Parathyroid adenoma (tissue), 2 donors: ENCODE measurements around the gene FAM184A.

Experiments used
- H2AFZ ChIP-seq: fragments of 300-600 bp; sonication (generic); one replicate; pipeline ENCODE4 v1.7.0; 2017; ENCODE audit warnings: antibody characterized with exemption, mild to moderate bottlenecking
- H3K27ac ChIP-seq: fragments of 300-600 bp; sonication (generic); one replicate; pipeline ENCODE4 v1.7.0; 2017
- H3K27me3 ChIP-seq: fragments of 300-600 bp; sonication (generic); one replicate; pipeline ENCODE4 v1.7.0; 2017; ENCODE audit warnings: low read length; ENCODE audit not compliant: control insufficient read depth, insufficient read depth
- H3K36me3 ChIP-seq: fragments of 300-600 bp; sonication (generic); one replicate; pipeline ENCODE4 v1.7.0; 2017; ENCODE audit warnings: low read length; ENCODE audit not compliant: control insufficient read depth, insufficient read depth
- H3K4me1 ChIP-seq: fragments of 300-600 bp; sonication (generic); one replicate; pipeline ENCODE4 v1.7.0; 2017; ENCODE audit warnings: control low read depth
- H3K4me2 ChIP-seq: fragments of 300-600 bp; sonication (generic); one replicate; pipeline ENCODE4 v1.7.0; 2017; ENCODE audit warnings: low read length
- H3K4me3 ChIP-seq: fragments of 300-600 bp; sonication (generic); one replicate; pipeline ENCODE4 v1.7.0; 2017; ENCODE audit warnings: low read depth, low read length
- H3K79me2 ChIP-seq: fragments of 300-600 bp; sonication (generic); one replicate; pipeline ENCODE4 v1.7.0; 2017; ENCODE audit warnings: control low read depth
- H3K9ac ChIP-seq: fragments of 300-600 bp; sonication (generic); one replicate; pipeline ENCODE4 v1.7.0; 2017; ENCODE audit warnings: mild to moderate bottlenecking
- H3K9me3 ChIP-seq: fragments of 300-600 bp; sonication (generic); one replicate; pipeline ENCODE4 v1.7.0; 2017; ENCODE audit warnings: low read length; ENCODE audit not compliant: control insufficient read depth
- CTCF ChIP-seq: fragments of 300-600 bp; sonication (generic); IDR thresholded peaks from one replicate; pipeline ENCODE4 v1.7.0; 2017; ENCODE audit warnings: antibody characterized with exemption, mild to moderate bottlenecking
- donor health status: primary hyperparathyroidism.

The FAM184A gene

GRCh38 chr6:118918329-118918725, 160.1 kb downstream of the FAM184A start:
- H3K36me3 ChIP-seq = no peaks in the 10 kb centered on the region

GRCh38 chr6:118917546-118918328, 160.7 kb downstream of the FAM184A start:
- H3K4me1 ChIP-seq = no peaks in the 10 kb centered on the region
- no peak overlapping the region for H3K4me2 ChIP-seq
- H3K9ac ChIP-seq = no peak overlapping the region
- TF ChIP-seq CTCF = no peak
- no peaks in the 10 kb centered on the region for H3K27me3 ChIP-seq
- H3K9me3 ChIP-seq = no peaks in the 10 kb centered on the region
- no peak overlapping the region for H2AFZ ChIP-seq
- no peaks in the 10 kb centered on the region for H3K79me2 ChIP-seq
- H3K4me3 ChIP-seq = no peak overlapping the region
- H3K27ac ChIP-seq = no peak overlapping the region
- H3K36me3 ChIP-seq = no peaks in the 10 kb centered on the region

More at GRCh38 chr6:118918329-118918725, 160.1 kb downstream of the FAM184A start:
- no peak overlapping the region for H3K4me2 ChIP-seq
- no peak overlapping the region for H3K4me3 ChIP-seq
- no peaks in the 10 kb centered on the region for H3K79me2 ChIP-seq
- no peak overlapping the region for H2AFZ ChIP-seq
- H3K9me3 ChIP-seq = no peaks in the 10 kb centered on the region
- H3K27ac ChIP-seq = no peak overlapping the region
- H3K9ac ChIP-seq = no peak overlapping the region
- H3K4me1 ChIP-seq = no peaks in the 10 kb centered on the region
- H3K27me3 ChIP-seq = no peaks in the 10 kb centered on the region
- TF ChIP-seq CTCF = no peak

- H3K27ac ChIP-seq = no peak overlapping the region
- H3K9ac ChIP-seq = no peak overlapping the region
- TF ChIP-seq CTCF = no peak
- H3K36me3 ChIP-seq = no peaks in the 10 kb centered on the region
- H2AFZ ChIP-seq = no peak overlapping the region
- no peaks in the 10 kb centered on the region for H3K79me2 ChIP-seq
- no peaks in the 10 kb centered on the region for H3K9me3 ChIP-seq
- no peak overlapping the region for H3K4me2 ChIP-seq
- H3K4me1 ChIP-seq = no peaks in the 10 kb centered on the region
- H3K27me3 ChIP-seq = no peaks in the 10 kb centered on the region
- H3K4me3 ChIP-seq = no peak overlapping the region
Measured at GRCh38 chr6:118914598-118914997, 163.9 kb downstream of the FAM184A start.

- Histone ChIP-seq H3K36me3 (no peaks in the 10 kb centered on the region), H3K4me2 (no peak overlapping the region), H3K27me3 (no peaks in the 10 kb centered on the region), H3K4me1 (no peaks in the 10 kb centered on the region), H3K79me2 (no peaks in the 10 kb centered on the region), H3K9me3 (no peaks in the 10 kb centered on the region), H2AFZ (no peak overlapping the region), H3K4me3 (no peak overlapping the region), H3K27ac (no peak overlapping the region), H3K9ac (no peak overlapping the region)
- TF ChIP-seq CTCF = no peak
Measured at GRCh38 chr6:118913161-118913560, 165.3 kb downstream of the FAM184A start.

- no peak overlapping the region for H2AFZ ChIP-seq
- no peak overlapping the region for H3K4me2 ChIP-seq
- H3K9ac ChIP-seq = no peak overlapping the region
- no peaks in the 10 kb centered on the region for H3K79me2 ChIP-seq
- H3K4me3 ChIP-seq = no peak overlapping the region
- H3K27ac ChIP-seq = no peak overlapping the region
- no peaks in the 10 kb centered on the region for H3K36me3 ChIP-seq
- H3K27me3 ChIP-seq = no peaks in the 10 kb centered on the region
- H3K4me1 ChIP-seq = no peaks in the 10 kb centered on the region
- no peak for TF ChIP-seq CTCF
- H3K9me3 ChIP-seq = no peaks in the 10 kb centered on the region
Measured at GRCh38 chr6:118912646-118913045, 165.8 kb downstream of the FAM184A start.
